Loucy (cell line): ENCODE results near the gene ABI1.

Source experiments
- H2AFZ ChIP-seq: fragments of 200-600 bp; sonication (generic); 2 replicates; pipeline ENCODE4 v1.6.0; 2016; ENCODE audit warnings: antibody characterized with exemption, mild to moderate bottlenecking, low read length, moderate library complexity
- H3F3A ChIP-seq: fragments of 200-600 bp; 2 replicates; pipeline ENCODE4 v1.6.0; 2016; ENCODE audit warnings: antibody characterized with exemption, low read depth, mild to moderate bottlenecking
- H3K27me3 ChIP-seq: fragments of 200-600 bp; sonication (generic); 2 replicates; pipeline ENCODE4 v1.6.1; 2014; ENCODE audit warnings: low read length, mild to moderate bottlenecking; ENCODE audit not compliant: insufficient read depth, poor library complexity, severe bottlenecking
- H3K36me3 ChIP-seq: fragments of 200-600 bp; sonication (generic); 2 replicates; pipeline ENCODE4 v1.6.1; 2016; ENCODE audit warnings: low read length; ENCODE audit not compliant: insufficient read depth
- H3K4me1 ChIP-seq: fragments of 200-600 bp; sonication (generic); 2 replicates; pipeline ENCODE4 v1.5.1; 2014; ENCODE audit warnings: low read length, mild to moderate bottlenecking; ENCODE audit not compliant: insufficient read depth, poor library complexity, severe bottlenecking
- H3K4me2 ChIP-seq: fragments of 200-600 bp; sonication (generic); 2 replicates; pipeline ENCODE4 v1.6.0; 2014; ENCODE audit warnings: antibody characterized with exemption, low read length, low read depth, mild to moderate bottlenecking; ENCODE audit not compliant: poor library complexity, severe bottlenecking
- H3K4me3 ChIP-seq: fragments of 200-600 bp; sonication (generic); 2 replicates; pipeline ENCODE4 v1.5.1; 2014; ENCODE audit warnings: low read length, mild to moderate bottlenecking, mixed read lengths; ENCODE audit not compliant: poor library complexity, severe bottlenecking
- H3K79me2 ChIP-seq: fragments of 200-600 bp; sonication (generic); 2 replicates; pipeline ENCODE4 v1.6.1; 2014; ENCODE audit warnings: low read length; ENCODE audit not compliant: insufficient read depth
- H3K9ac ChIP-seq: fragments of 200-600 bp; sonication (generic); 2 replicates; pipeline ENCODE4 v1.6.0; 2014; ENCODE audit warnings: mild to moderate bottlenecking, low read depth, low read length, moderate library complexity; ENCODE audit not compliant: poor library complexity, severe bottlenecking
- H3K9me2 ChIP-seq: fragments of 200-600 bp; sonication (generic); replicated peaks from 2 replicates; pipeline ENCODE4 v1.6.1; 2016; ENCODE audit warnings: low read depth, low read length, mixed read lengths
- H3K9me3 ChIP-seq: fragments of 200-600 bp; sonication (generic); 2 replicates; pipeline ENCODE4 v1.6.1; 2014; ENCODE audit warnings: mild to moderate bottlenecking, antibody characterized with exemption, low read length, low read depth; ENCODE audit not compliant: insufficient read depth
- H4K20me1 ChIP-seq: fragments of 200-600 bp; sonication (generic); 2 replicates; pipeline ENCODE4 v1.6.0; 2014; ENCODE audit warnings: antibody characterized with exemption, low read length, mild to moderate bottlenecking; ENCODE audit not compliant: insufficient read depth, poor library complexity, severe bottlenecking
- CTCF ChIP-seq: fragments of 200-600 bp; sonication (generic); conservative IDR thresholded peaks from 2 replicates; pipeline ENCODE4 v1.5.1; 2014; ENCODE audit warnings: mild to moderate bottlenecking, antibody characterized with exemption, low read length
- EZH2phosphoT487 ChIP-seq: fragments of 200-600 bp; IDR thresholded peaks from 2 replicates; pipeline ENCODE4 v1.6.1; 2018; ENCODE audit warnings: antibody characterized with exemption, mild to moderate bottlenecking, moderate library complexity, borderline replicate concordance

ABI1 gene

GRCh38 chr10:26780106-26780792 is 80.5 kb downstream of the ABI1 start:
- Histone ChIP-seq H3K9me3 (no peaks in the 10 kb centered on the region), H4K20me1 (peaks cover 50% of the 10 kb centered on the region), H3K9me2 (no peaks in the 10 kb centered on the region), H3K36me3 (peaks cover 13% of the 10 kb centered on the region; the same call in 1 of the 2 replicates), H3K4me1 (peaks cover 14% of the 10 kb centered on the region), H2AFZ (no peak overlapping the region), H3K4me2 (no peak overlapping the region), H3K4me3 (no peak overlapping the region), H3K27me3 (no peaks in the 10 kb centered on the region), H3F3A (no peaks in the 10 kb centered on the region), H3K9ac (no peak overlapping the region), H3K79me2 (peaks cover 97% of the 10 kb centered on the region)
- TF ChIP-seq CTCF (no peak), EZH2phosphoT487 (no peak)

- Histone ChIP-seq H3K9me3 (no peaks in the 10 kb centered on the region), H3K79me2 (peaks cover 94% of the 10 kb centered on the region), H3K9me2 (no peaks in the 10 kb centered on the region), H3K36me3 (peaks cover 7% of the 10 kb centered on the region; the same call in 1 of the 2 replicates), H3K27me3 (no peaks in the 10 kb centered on the region), H3F3A (no peaks in the 10 kb centered on the region), H3K4me1 (peaks cover 14% of the 10 kb centered on the region), H4K20me1 (peaks cover 44% of the 10 kb centered on the region), H2AFZ (no peak overlapping the region), H3K4me3 (no peak overlapping the region), H3K4me2 (no peak overlapping the region), H3K9ac (no peak overlapping the region)
- TF ChIP-seq EZH2phosphoT487 (no peak), CTCF (no peak)
Measured at GRCh38 chr10:26779176-26779860, 81.4 kb downstream of the ABI1 start.

GRCh38 chr10:26777686-26778085 is 83.1 kb downstream of the ABI1 start:
- no peaks in the 10 kb centered on the region for H3K27me3 ChIP-seq
- peaks cover 14% of the 10 kb centered on the region for H3K4me1 ChIP-seq
- peaks cover 33% of the 10 kb centered on the region for H4K20me1 ChIP-seq
- no peaks in the 10 kb centered on the region for H3K9me2 ChIP-seq
- H3K4me2 ChIP-seq, result no peak overlapping the region
- peaks cover 7% of the 10 kb centered on the region; the same call in 1 of the 2 replicates for H3K36me3 ChIP-seq
- no peak overlapping the region for H3K4me3 ChIP-seq
- no peaks in the 10 kb centered on the region for H3F3A ChIP-seq
- H2AFZ ChIP-seq, result no peak overlapping the region
- no peaks in the 10 kb centered on the region for H3K9me3 ChIP-seq
- no peak overlapping the region for H3K9ac ChIP-seq
- TF ChIP-seq EZH2phosphoT487, result no peak
- peaks cover 95% of the 10 kb centered on the region for H3K79me2 ChIP-seq
